Coronary artery (tissue), 2 donors: ENCODE measurements around the gene GAB1.
A peak's percentile ranks its signal among the peaks of the same experiment; 100 is the strongest.

Experiments
- DNase-seq: peaks from one replicate; pipeline ENCODE4 v3.0.0-alpha.2; 2017; ENCODE audit warnings: low spot score
- H3K27ac ChIP-seq, 2 donors: fragments of 200-600 bp; sonication (generic); one replicate each; pipeline ENCODE4 v1.5.1; 2016 to 2019
- H3K4me3 ChIP-seq: fragments of 200-600 bp; sonication (generic); 2 replicates; pipeline ENCODE4 v1.5.1; 2016; ENCODE audit warnings: mild to moderate bottlenecking, moderate library complexity
- CTCF ChIP-seq: fragments of 200-600 bp; sonication (generic); IDR thresholded peaks from one replicate; pipeline ENCODE4 v1.5.1; 2019; ENCODE audit warnings: antibody characterized with exemption

Gene GAB1

GRCh38 chr4:143358923-143359643 lies 22.4 kb downstream of the GAB1 start:
- DNase-seq: no peak

GRCh38 chr4:143359644-143360193 lies 23.0 kb downstream of the GAB1 start:
- H3K4me3 ChIP-seq: peak overlapping the region; percentile 3
- no peak for DNase-seq
- H3K27ac ChIP-seq: peak overlapping the region; percentile 66 to 80
- TF ChIP-seq CTCF: no peak

More at GRCh38 chr4:143358923-143359643, 22.4 kb downstream of the GAB1 start:
- no peak for TF ChIP-seq CTCF
- Histone ChIP-seq H3K4me3 (peak overlapping the region; percentile 3), H3K27ac (peak overlapping the region; percentile 66 to 80)

DNA sequence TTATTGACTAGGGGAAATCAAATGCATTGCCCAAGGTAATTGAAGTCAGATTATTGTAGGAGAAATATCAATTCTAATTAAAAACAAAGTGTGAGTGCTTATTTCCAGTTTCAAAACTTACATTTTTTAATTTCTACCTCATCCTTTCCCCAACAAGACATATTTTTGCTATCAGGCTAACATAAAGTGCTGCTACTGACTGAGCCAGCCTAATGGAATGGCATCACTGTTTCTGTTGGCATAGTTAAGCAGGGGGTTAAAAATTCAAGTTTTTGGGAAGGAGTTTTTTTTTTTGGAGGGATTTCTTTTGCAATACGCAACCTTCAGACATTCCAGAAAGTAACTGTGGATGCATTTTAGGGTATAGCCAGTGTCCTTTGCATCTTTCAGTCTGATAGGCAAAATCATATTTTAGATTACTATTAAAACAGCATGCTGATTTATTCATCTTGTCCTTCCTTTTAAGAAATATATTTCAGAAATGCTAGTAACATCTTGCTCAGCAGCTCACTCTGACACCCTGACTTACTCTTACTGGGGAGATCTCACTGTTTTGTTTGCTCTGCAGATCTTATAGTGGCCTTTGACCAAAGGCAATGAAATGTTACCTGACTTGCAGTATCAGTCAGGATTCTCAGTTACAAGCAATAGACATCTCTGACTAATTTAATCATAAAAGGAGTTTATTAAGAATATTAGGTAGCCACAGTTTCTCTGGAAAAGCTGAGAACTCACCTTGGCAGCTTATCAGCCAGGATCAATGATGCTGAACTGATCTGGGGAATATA lies 24.4 kb downstream of the GAB1 start:
- DNase-seq: no peak
- Histone ChIP-seq H3K4me3 (peak overlapping the region; percentile 38), H3K27ac (peak overlapping the region; percentile 66 to 80)
- TF ChIP-seq CTCF: no peak

DNA sequence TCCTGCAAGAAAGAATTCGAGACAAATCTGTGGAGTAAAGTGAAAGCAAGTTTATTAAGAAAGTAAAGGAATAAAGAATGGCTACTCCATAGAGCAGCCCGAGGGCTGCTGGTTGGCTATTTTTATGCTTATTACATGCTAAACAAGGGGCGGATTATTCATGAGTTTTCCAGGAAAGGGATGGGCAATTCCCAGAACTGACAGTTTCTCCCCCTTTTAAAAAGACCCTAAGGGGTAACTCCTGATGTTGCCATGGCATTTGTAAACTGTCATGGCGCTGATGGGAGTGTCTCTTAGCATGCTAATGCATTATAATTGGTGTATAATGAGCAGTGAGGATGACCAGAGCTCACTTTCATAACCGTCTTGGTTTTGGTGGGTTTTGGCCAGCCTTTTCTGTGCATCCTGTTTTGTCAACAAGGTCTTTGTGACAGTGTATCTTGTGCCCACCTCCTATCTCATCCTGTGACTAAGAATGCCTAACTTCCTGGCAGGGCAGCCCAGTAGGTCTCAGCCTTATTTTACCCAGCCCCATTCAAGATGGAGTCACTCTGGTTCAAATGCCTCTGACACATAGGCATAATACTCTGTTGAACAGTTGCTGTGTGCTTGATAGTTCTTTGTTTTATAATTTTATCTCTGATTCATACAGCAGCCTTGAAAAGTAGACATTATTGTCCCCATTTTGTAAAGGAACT lies 25.8 kb downstream of the GAB1 start:
- no peak for DNase-seq
- H3K27ac ChIP-seq: peak overlapping the region; percentile 66 to 70
- TF ChIP-seq CTCF: no peak
- H3K4me3 ChIP-seq: no peak overlapping the region

DNA sequence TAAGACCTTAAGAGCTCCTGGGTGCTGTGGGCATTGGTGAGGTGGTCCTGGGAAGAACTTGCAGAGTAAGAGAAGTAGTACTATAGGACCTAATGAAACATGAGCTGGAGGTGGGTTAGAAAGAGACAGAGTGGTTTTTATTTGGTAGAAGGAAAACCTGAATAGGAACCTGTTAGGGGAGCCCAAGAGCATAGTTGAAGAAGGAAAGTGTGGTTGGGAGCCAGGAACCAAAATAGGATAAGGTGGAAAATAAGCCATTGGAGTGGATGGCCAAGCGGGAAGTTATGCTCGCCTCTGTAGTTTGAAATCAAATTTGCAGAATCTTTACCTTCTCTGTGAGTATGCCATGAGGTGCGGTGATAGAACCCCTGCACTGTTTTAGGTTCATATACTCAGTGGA lies 26.7 kb downstream of the GAB1 start:
- Histone ChIP-seq H3K4me3 (no peak overlapping the region), H3K27ac (peak overlapping the region; percentile 66 to 70)
- TF ChIP-seq CTCF: no peak
- no peak for DNase-seq

DNA sequence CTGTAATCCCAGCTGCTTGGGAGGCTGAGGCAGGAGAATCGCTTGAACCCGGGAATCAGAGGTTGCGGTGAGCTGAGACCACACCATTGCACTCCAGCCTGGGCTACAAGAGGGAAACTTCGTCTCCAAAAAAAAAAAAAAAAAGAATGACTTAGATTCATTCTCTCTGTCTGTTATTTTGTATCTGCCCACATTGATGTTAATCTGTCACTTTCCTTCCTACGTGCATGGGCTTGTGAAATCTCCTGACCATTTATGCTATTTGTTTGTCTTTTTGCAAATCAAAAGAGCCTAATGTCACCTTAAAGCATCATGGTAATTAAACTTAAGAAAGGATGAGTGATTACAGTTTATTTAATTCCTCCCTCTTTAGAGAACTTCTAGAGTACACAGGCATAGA lies 27.4 kb downstream of the GAB1 start:
- no peak overlapping the region for H3K4me3 ChIP-seq
- TF ChIP-seq CTCF: no peak
- no peak for DNase-seq
- H3K27ac ChIP-seq: peak overlapping the region in 1 of 2 donors; percentile 70
